IPS-18a (cell line): Measurements from ENCODE around the gene TET1.
A peak's percentile ranks its signal among the peaks of the same experiment; 100 is the strongest.
"Not testable (repeated sequence)": the region's sequence is repeated elsewhere in the genome, so short reads cannot be mapped to it uniquely, and the experiment has no call there.

Source experiments
- H3K27ac ChIP-seq: one replicate; pipeline ENCODE4 v1.5.1; 2013; ENCODE audit warnings: low read length
- H3K27me3 ChIP-seq: one replicate; pipeline ENCODE4 v1.6.1; 2013; ENCODE audit warnings: mild to moderate bottlenecking, low read length; ENCODE audit not compliant: control insufficient read depth, insufficient read depth
- H3K36me3 ChIP-seq: one replicate; pipeline ENCODE4 v1.6.1; 2013; ENCODE audit warnings: low read depth, low read length; ENCODE audit not compliant: control insufficient read depth
- H3K4me1 ChIP-seq: one replicate; pipeline ENCODE4 v1.6.1; 2013; ENCODE audit warnings: low read depth, low read length; ENCODE audit not compliant: control insufficient read depth
- H3K4me3 ChIP-seq: one replicate; pipeline ENCODE4 v1.5.1; 2013; ENCODE audit warnings: low read length
- H3K9ac ChIP-seq: one replicate; pipeline ENCODE4 v1.6.1; 2013; ENCODE audit warnings: mild to moderate bottlenecking, low read length, moderate library complexity
- H3K9me3 ChIP-seq: one replicate; pipeline ENCODE4 v1.6.1; 2013; ENCODE audit warnings: low read depth, low read length; ENCODE audit not compliant: control insufficient read depth

The TET1 gene

GRCh38 chr10:68721673-68722335 lies 161.7 kb downstream of the TET1 start:
- H3K9ac ChIP-seq = peak overlapping the region; percentile 89
- H3K4me3 ChIP-seq = peak overlapping the region; percentile 91
- no peaks in the 10 kb centered on the region for H3K4me1 ChIP-seq
- peak overlapping the region; percentile 98 for H3K27ac ChIP-seq
- H3K36me3 ChIP-seq = peaks cover 37% of the 10 kb centered on the region
- H3K9me3 ChIP-seq = no peaks in the 10 kb centered on the region
- no peaks in the 10 kb centered on the region for H3K27me3 ChIP-seq

GRCh38 chr10:68725016-68725415 lies 164.9 kb downstream of the TET1 start:
- H3K4me1 ChIP-seq = no peaks in the 10 kb centered on the region
- H3K27me3 ChIP-seq = no peaks in the 10 kb centered on the region
- no peak overlapping the region for H3K9ac ChIP-seq
- peaks cover 65% of the 10 kb centered on the region for H3K36me3 ChIP-seq
- no peak overlapping the region for H3K4me3 ChIP-seq
- no peak overlapping the region for H3K27ac ChIP-seq
- no peaks in the 10 kb centered on the region for H3K9me3 ChIP-seq

- Histone ChIP-seq H3K27ac (no peak overlapping the region), H3K9me3 (no peaks in the 10 kb centered on the region), H3K36me3 (peaks cover 81% of the 10 kb centered on the region), H3K27me3 (no peaks in the 10 kb centered on the region), H3K4me1 (no peaks in the 10 kb centered on the region), H3K9ac (no peak overlapping the region), H3K4me3 (no peak overlapping the region)
Observed at GRCh38 chr10:68727146-68727545, 167.0 kb downstream of the TET1 start.

- Histone ChIP-seq H3K4me1 (no peaks in the 10 kb centered on the region), H3K36me3 (peaks cover 85% of the 10 kb centered on the region), H3K27me3 (no peaks in the 10 kb centered on the region), H3K9me3 (no peaks in the 10 kb centered on the region), H3K9ac (no peak overlapping the region), H3K4me3 (no peak overlapping the region), H3K27ac (no peak overlapping the region)
Observed at GRCh38 chr10:68732651-68733050, 172.5 kb downstream of the TET1 start.

- Histone ChIP-seq H3K27me3 (no peaks in the 10 kb centered on the region), H3K36me3 (peaks cover 87% of the 10 kb centered on the region), H3K27ac (no peak overlapping the region), H3K9ac (no peak overlapping the region), H3K9me3 (no peaks in the 10 kb centered on the region), H3K4me3 (no peak overlapping the region), H3K4me1 (no peaks in the 10 kb centered on the region)
Observed at GRCh38 chr10:68734349-68734748, 174.2 kb downstream of the TET1 start.

GRCh38 chr10:68735119-68735518 lies 175.0 kb downstream of the TET1 start:
- Histone ChIP-seq H3K9ac (no peak overlapping the region), H3K4me3 (no peak overlapping the region), H3K9me3 (no peaks in the 10 kb centered on the region), H3K27ac (no peak overlapping the region), H3K36me3 (peaks cover 88% of the 10 kb centered on the region), H3K27me3 (no peaks in the 10 kb centered on the region), H3K4me1 (no peaks in the 10 kb centered on the region)

GRCh38 chr10:68735739-68736138 lies 175.6 kb downstream of the TET1 start:
- H3K36me3 ChIP-seq = peaks cover 92% of the 10 kb centered on the region
- not testable (repeated sequence) for H3K9me3 ChIP-seq, H3K27ac ChIP-seq, H3K27me3 ChIP-seq, H3K9ac ChIP-seq, H3K4me3 ChIP-seq, H3K4me1 ChIP-seq

GRCh38 chr10:68740676-68741075 lies 180.5 kb downstream of the TET1 start:
- not testable (repeated sequence) for H3K4me1 ChIP-seq, H3K27me3 ChIP-seq, H3K4me3 ChIP-seq, H3K27ac ChIP-seq, H3K9me3 ChIP-seq, H3K9ac ChIP-seq
- peaks cover 93% of the 10 kb centered on the region for H3K36me3 ChIP-seq

GRCh38 chr10:68742397-68742796 lies 182.3 kb downstream of the TET1 start:
- Histone ChIP-seq H3K27me3 (no peaks in the 10 kb centered on the region), H3K9me3 (no peaks in the 10 kb centered on the region), H3K4me1 (no peaks in the 10 kb centered on the region), H3K36me3 (peaks cover 86% of the 10 kb centered on the region), H3K27ac (no peak overlapping the region), H3K9ac (no peak overlapping the region), H3K4me3 (no peak overlapping the region)
